ENCODE measurements around the gene TMEM271.

Gene TMEM271

DNA sequence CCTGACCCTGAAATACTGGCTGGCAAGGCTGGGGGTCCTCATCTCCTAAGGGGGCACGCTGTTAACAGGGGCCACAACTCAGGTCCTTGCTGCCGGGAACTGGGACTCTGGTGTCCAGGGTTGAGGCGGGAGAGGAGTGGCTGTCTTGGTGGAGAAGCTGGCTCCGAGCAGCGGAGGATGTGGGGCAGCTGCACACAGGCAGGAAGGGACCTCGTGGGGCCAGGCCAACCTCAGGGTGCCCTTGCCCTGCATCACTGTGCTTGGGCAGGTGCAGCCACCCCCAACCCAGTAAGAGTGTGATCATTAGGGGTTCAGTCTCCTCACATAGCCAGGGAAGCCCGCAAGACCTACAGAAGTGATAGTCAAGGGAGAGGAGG, 36.6 kb upstream of the TMEM271 start:
- no peak for TF ChIP-seq CTCF (IDR thresholded peaks at IDR 0.05)

GRCh38 chr4:612052-612748, 36.1 kb upstream of the TMEM271 start:
- no peak for TF ChIP-seq CTCF (IDR thresholded peaks at IDR 0.05)

- TF ChIP-seq CTCF (IDR thresholded peaks at IDR 0.05): no peak
Measured at GRCh38 chr4:610411-611261, 34.5 kb upstream of the TMEM271 start.

GRCh38 chr4:609400-610050, 33.4 kb upstream of the TMEM271 start:
- TF ChIP-seq CTCF (IDR thresholded peaks at IDR 0.05): no peak

GRCh38 chr4:608236-608635, 32.1 kb upstream of the TMEM271 start:
- TF ChIP-seq CTCF (IDR thresholded peaks at IDR 0.05): no peak

DNA sequence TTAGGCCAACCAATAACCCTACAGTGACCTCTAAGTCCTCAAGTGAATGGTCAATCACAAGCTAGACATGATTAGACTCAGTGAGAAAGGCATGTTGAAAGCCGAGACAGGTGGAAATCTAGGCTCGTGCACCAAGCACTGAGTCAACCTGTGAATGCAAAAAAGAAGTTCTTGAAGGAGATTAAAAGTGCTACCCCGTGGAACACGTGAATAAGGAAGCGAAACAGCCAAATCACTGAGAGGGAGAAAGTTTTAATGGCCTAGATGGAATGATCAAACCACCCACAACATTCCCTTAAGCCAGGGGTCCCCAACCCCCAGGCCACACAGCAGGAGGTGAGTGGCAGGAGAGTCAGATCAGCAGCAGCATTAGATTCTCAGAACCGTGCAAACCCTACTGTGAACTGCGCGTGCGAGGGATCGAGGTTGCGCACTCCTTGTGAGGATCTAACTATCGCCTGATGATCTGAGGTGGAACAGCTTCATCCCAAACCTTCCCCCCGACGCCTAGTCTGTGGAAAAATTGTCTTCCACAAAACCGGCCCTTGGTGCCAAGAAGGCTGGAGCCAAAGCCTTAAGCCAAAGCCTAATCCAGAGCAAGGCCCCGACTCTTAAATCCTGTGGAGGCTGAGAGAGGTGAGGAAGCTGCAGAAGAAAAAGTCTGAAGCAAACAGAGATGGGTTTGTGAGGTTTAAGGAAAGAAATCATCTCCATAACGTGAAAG, 29.8 kb upstream of the TMEM271 start:
- no peak for TF ChIP-seq CTCF (IDR thresholded peaks at IDR 0.05)

DNA sequence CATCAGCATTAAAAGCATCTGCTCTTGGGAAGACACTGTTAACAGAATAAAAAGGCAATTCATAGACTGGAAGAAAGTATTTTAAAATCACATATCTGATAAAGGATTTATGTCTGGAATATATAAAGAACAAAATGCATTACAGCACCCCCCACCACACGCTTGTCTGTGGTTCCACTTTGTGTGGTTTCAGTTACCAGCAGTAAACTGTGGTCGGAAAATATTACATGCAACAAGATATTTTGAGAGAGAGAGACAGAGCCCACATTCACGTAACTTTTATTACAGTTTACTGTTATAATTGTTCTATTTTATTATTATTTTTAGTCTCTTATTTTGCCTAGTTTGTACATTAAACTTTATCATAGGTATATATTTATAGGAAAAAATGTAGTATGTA, 28.0 kb upstream of the TMEM271 start:
- no peak for TF ChIP-seq CTCF (IDR thresholded peaks at IDR 0.05)

Data from LNCAP (cell line).